ENCODE data around the gene SNX13.
"Not testable (repeated sequence)": the region's sequence is repeated elsewhere in the genome, so short reads cannot be mapped to it uniquely, and the experiment has no call there.

SNX13 gene

GRCh38 chr7:17921857-17922416 is 18.4 kb downstream of the SNX13 start:
- no peak for DNase-seq
- in situ Hi-C loops (cut with HindIII; ENCODE audit: low pct_ligation_motif_present, low pct_unique_long_range_greater_than_20kb, low sequenced_read_pairs) = no loop called here

GRCh38 chr7:17917842-17918241 is 22.5 kb downstream of the SNX13 start:
- DNase-seq = no peak
- in situ Hi-C loops (cut with HindIII; ENCODE audit: low pct_ligation_motif_present, low pct_unique_long_range_greater_than_20kb, low sequenced_read_pairs) = no loop called here

DNA sequence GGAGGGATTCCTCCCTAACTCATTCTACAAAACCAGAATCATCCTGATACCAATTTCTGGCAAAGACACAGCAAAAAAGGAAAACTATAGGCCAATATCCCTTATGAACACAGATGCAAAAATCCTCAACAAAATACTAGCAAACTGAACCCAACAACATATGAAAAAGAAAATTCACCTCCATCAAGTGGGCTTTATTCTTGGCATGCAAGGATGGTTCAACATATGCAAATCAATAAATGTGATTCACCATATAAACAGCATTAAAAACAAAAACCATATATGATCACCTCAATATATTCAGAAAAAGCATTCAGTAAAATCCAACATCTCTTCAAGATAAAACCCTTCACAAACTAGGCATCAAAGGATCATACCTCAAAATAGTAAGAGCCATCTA is 23.5 kb downstream of the SNX13 start:
- in situ Hi-C loops (cut with HindIII; ENCODE audit: low pct_ligation_motif_present, low pct_unique_long_range_greater_than_20kb, low sequenced_read_pairs) = no loop called here
- DNase-seq = no peak

GRCh38 chr7:17915796-17916195 is 24.5 kb downstream of the SNX13 start:
- in situ Hi-C loops (cut with HindIII; ENCODE audit: low pct_ligation_motif_present, low pct_unique_long_range_greater_than_20kb, low sequenced_read_pairs) = no loop called here
- no peak for DNase-seq

GRCh38 chr7:17915168-17915567 is 25.1 kb downstream of the SNX13 start:
- DNase-seq = no peak
- in situ Hi-C loops (cut with HindIII; ENCODE audit: low pct_ligation_motif_present, low pct_unique_long_range_greater_than_20kb, low sequenced_read_pairs) = no loop called here

DNA sequence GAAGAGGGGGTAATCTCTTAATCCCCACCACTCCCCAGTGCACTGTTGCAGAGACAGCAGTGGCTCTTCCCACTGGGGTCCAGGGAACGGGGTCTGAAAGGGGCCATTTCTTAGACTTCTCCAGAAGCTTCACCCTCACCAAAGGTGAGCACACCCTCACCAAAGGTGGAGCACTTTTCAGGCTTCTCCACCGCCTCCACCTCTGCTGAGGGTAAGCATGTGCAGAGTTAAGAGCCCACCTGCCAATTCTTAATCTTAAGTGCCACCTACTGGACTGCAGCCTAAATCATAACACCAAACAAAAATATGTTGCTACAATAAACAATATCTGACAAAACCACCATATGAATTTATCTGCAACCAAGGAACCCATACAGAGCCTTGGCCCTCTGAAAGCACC is 27.0 kb downstream of the SNX13 start:
- DNase-seq = no peak
- in situ Hi-C loops (cut with HindIII; ENCODE audit: low pct_ligation_motif_present, low pct_unique_long_range_greater_than_20kb, low sequenced_read_pairs) = no loop called here

GRCh38 chr7:17912536-17913235 is 27.6 kb downstream of the SNX13 start:
- in situ Hi-C loops (cut with HindIII; ENCODE audit: low pct_ligation_motif_present, low pct_unique_long_range_greater_than_20kb, low sequenced_read_pairs) = no loop called here
- DNase-seq = no peak

- DNase-seq = no peak
- in situ Hi-C loops (cut with HindIII; ENCODE audit: low pct_ligation_motif_present, low pct_unique_long_range_greater_than_20kb, low sequenced_read_pairs) = no loop called here
These were observed 28.2 kb downstream of the SNX13 start for GRCh38 chr7:17912050-17912449.

DNA sequence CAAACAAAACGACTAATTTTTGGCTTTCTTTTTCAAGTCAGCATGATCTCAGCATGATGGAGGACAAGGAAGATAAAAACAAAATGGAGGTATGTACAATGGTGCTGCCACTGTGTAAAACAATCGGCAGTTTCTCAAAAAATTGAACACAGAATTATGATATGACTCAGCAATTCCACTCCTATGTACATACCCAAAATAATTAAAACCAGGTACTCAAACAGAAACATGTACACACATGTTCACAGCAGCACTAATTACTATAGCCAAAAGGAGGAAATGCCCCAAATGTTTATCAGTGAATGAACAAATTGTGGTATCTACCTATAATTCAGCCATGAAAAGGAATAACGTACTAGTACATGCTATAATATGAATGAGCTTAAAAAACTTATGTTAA is 29.9 kb downstream of the SNX13 start:
- DNase-seq = no peak
- in situ Hi-C loops (cut with HindIII; ENCODE audit: low pct_ligation_motif_present, low pct_unique_long_range_greater_than_20kb, low sequenced_read_pairs) = no loop called here

- DNase-seq = not testable (repeated sequence)
These were observed 31.0 kb downstream of the SNX13 start for GRCh38 chr7:17909310-17909709.

DNA sequence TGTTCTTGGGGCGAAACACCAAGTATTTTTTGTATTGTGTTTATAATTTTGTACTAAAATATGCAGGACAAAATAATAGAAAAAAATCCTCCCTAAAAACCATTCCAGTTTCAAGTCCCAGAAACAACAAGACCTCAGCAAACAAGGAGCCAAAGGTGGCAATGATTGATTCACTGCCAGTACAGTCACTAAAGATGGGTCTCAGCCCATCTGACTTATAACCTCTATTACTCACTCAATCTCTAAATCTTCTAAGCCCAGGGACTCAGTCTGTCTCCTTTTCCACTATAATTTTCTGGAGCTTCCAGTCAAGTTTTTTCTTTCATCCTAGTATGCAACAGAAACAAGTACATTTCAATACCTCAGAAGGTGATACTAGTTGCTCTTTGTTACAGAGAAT is 33.3 kb downstream of the SNX13 start:
- in situ Hi-C loops (cut with HindIII; ENCODE audit: low pct_ligation_motif_present, low pct_unique_long_range_greater_than_20kb, low sequenced_read_pairs) = no loop called here
- DNase-seq = no peak

More at GRCh38 chr7:17909310-17909709, 31.0 kb downstream of the SNX13 start:
- in situ Hi-C loops (cut with HindIII; ENCODE audit: low pct_ligation_motif_present, low pct_unique_long_range_greater_than_20kb, low sequenced_read_pairs) = not testable (repeated sequence)

- in situ Hi-C loops (cut with HindIII; ENCODE audit: low pct_ligation_motif_present, low pct_unique_long_range_greater_than_20kb, low sequenced_read_pairs) = no loop called here
- no peak for DNase-seq
These were observed 37.0 kb downstream of the SNX13 start for GRCh38 chr7:17903337-17903736.

- in situ Hi-C loops (cut with HindIII; ENCODE audit: low pct_ligation_motif_present, low pct_unique_long_range_greater_than_20kb, low sequenced_read_pairs) = no loop called here
- no peak for DNase-seq
These were observed 37.7 kb downstream of the SNX13 start for GRCh38 chr7:17902599-17902998.

- in situ Hi-C loops (cut with HindIII; ENCODE audit: low pct_ligation_motif_present, low pct_unique_long_range_greater_than_20kb, low sequenced_read_pairs) = no loop called here
- DNase-seq = no peak
These were observed 39.8 kb downstream of the SNX13 start for GRCh38 chr7:17900464-17900863.

DNA sequence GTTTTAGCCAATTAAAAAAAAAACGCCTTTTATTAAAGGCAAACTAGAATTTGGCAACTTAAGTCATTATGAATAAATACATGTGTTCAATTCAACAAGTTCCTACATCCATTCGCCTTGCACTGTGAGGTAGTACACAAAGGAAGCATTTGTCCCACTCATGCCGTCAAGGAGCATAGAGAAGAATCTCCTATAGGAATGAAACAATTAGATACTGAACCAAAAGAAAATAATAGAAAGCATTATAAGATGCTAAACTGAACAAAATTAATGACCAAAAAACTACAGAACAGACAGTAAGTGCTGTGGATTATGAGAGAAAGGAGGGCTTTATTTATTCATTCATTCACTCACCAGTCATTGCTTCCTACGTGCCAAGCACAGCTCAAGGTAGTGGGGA is 42.2 kb downstream of the SNX13 start:
- in situ Hi-C loops (cut with HindIII; ENCODE audit: low pct_ligation_motif_present, low pct_unique_long_range_greater_than_20kb, low sequenced_read_pairs) = no loop called here
- DNase-seq = no peak

DNA sequence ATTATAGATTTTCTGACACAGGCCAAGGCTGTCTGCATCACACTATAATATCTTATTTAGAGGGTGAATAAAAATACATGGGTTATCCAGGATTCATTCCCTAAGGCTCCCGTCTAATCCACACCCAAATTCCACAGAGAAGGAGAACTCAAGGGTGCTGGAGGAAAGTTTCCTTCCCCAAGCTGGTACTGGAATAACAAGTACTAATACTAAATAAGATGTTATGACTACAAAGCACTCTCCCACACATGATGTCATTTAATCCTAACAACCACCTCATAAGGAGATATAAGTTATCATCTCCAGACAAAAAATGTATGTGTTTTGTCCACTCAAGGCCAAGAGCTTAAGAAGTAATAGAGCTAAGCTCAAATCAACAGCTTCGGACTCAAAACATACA is 53.0 kb downstream of the SNX13 start:
- in situ Hi-C loops (cut with HindIII; ENCODE audit: low pct_ligation_motif_present, low pct_unique_long_range_greater_than_20kb, low sequenced_read_pairs) = no loop called here
- DNase-seq = no peak

GRCh38 chr7:17882685-17883084 is 57.6 kb downstream of the SNX13 start:
- DNase-seq = no peak
- in situ Hi-C loops (cut with HindIII; ENCODE audit: low pct_ligation_motif_present, low pct_unique_long_range_greater_than_20kb, low sequenced_read_pairs) = no loop called here

- DNase-seq = no peak
- in situ Hi-C loops (cut with HindIII; ENCODE audit: low pct_ligation_motif_present, low pct_unique_long_range_greater_than_20kb, low sequenced_read_pairs) = no loop called here
These were observed 61.1 kb downstream of the SNX13 start for GRCh38 chr7:17879075-17879661.

DNA sequence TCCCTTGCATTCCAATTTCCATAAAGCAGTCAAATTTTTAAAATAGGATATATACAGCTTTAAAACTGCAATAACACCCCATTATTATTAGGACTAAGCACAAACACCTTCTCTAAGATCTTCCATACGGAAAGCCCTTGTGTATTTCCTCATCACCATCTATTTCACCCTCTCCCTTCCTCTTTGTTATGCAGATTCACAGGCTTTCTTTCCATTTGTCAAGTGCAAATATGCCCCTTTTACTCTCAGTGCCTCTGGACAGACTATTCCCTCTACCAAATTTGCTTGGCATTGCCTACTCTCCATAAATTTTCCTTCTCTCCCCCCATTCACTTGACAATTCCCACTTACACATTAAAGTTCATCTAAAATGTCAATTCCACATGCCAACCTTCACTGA is 61.7 kb downstream of the SNX13 start:
- in situ Hi-C loops (cut with HindIII; ENCODE audit: low pct_ligation_motif_present, low pct_unique_long_range_greater_than_20kb, low sequenced_read_pairs) = no loop called here
- DNase-seq = no peak

DNA sequence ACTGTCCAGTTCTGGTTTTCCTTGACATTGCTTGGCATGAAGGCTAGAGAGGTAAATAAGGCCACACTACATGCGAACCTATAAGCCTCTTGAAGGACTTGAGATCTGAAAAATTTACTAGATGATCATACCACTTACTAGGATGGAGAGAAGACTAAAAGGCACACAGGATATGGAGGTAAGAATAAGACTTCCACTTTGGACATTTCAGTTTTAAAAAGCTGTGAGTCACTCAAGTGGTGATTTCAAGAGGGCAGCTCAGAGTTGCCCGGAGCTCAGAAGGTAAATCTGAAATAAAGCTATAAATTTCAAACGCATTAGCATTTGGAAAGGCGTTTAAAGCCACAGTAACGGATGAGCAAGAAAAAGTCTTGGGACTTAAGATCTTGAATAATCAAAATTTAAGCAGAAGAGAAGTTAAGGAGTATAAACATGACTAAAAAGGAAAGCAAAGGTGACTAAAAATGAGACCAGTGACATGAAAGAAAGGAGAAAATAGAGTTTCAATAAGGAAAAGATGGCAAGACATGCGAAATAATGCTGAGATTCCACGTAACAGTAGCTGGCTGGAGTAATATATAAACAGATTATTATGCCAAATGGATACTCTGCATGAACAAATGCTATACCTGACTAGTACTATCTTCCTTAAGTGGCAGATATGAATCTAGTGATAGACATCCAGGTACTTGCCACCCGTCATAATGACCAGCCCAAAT is 68.3 kb downstream of the SNX13 start:
- DNase-seq = no peak
- in situ Hi-C loops (cut with HindIII; ENCODE audit: low pct_ligation_motif_present, low pct_unique_long_range_greater_than_20kb, low sequenced_read_pairs) = no loop called here

Measured in ACHN (cell line).